SU-DHL-6 (cell line): ENCODE results near the gene MED27.
"Not testable (repeated sequence)": the region's sequence is repeated elsewhere in the genome, so short reads cannot be mapped to it uniquely, and the experiment has no call there.

Experiments used
- H2AFZ ChIP-seq: fragments of 200-600 bp; sonication (generic); 2 replicates; pipeline ENCODE4 v1.6.1; 2014; ENCODE audit warnings: low read depth, mild to moderate bottlenecking, moderate library complexity, mixed read lengths, antibody characterized with exemption, low read length; ENCODE audit not compliant: severe bottlenecking
- H3F3A ChIP-seq: fragments of 200-600 bp; shearing (Covaris generic); 2 replicates; pipeline ENCODE4 v1.6.0; 2016; ENCODE audit warnings: antibody characterized with exemption, mild to moderate bottlenecking; ENCODE audit not compliant: insufficient read depth
- H3K27ac ChIP-seq: fragments of 200-600 bp; sonication (generic); 2 replicates; pipeline ENCODE4 v1.5.1; 2016; ENCODE audit warnings: low read depth, mild to moderate bottlenecking, low read length, moderate library complexity, mixed read lengths
- H3K27me3 ChIP-seq: fragments of 200-600 bp; sonication (generic), shearing (Covaris generic); 2 replicates; pipeline ENCODE4 v1.6.0; 2014; ENCODE audit warnings: mild to moderate bottlenecking, low read length
- H3K36me3 ChIP-seq: fragments of 200-600 bp; sonication (generic); 2 replicates; pipeline ENCODE4 v1.6.1; 2014; ENCODE audit warnings: mild to moderate bottlenecking, low read length, mixed read lengths
- H3K4me2 ChIP-seq: fragments of 300-600, 200-600 bp; shearing (Covaris generic), sonication (generic); 2 replicates; pipeline ENCODE4 v1.6.0; 2014; ENCODE audit warnings: low read length, low read depth, mild to moderate bottlenecking; ENCODE audit not compliant: poor library complexity, severe bottlenecking
- H3K4me3 ChIP-seq: fragments of 200-600 bp; sonication (generic); 2 replicates; pipeline ENCODE4 v1.5.1; 2014; ENCODE audit warnings: antibody characterized with exemption, low read length, mild to moderate bottlenecking, mixed read lengths; ENCODE audit not compliant: insufficient read depth, poor library complexity, severe bottlenecking
- H3K79me2 ChIP-seq: fragments of 200-600 bp; sonication (generic); 2 replicates; pipeline ENCODE4 v1.6.1; 2014; ENCODE audit warnings: mild to moderate bottlenecking, low read length, moderate library complexity; ENCODE audit not compliant: insufficient read depth
- H3K9ac ChIP-seq: fragments of 200-600 bp; sonication (generic); 2 replicates; pipeline ENCODE4 v1.7.0; 2014; ENCODE audit warnings: mild to moderate bottlenecking, low read length
- H3K9me2 ChIP-seq: fragments of 200-600 bp; sonication (generic); replicated peaks from 2 replicates; pipeline ENCODE4 v1.6.1; 2014; ENCODE audit warnings: low read length; ENCODE audit not compliant: insufficient read depth
- H3K9me3 ChIP-seq: fragments of 200-600 bp; sonication (generic); 2 replicates; pipeline ENCODE4 v1.6.1; 2014; ENCODE audit warnings: low read length, mixed read lengths; ENCODE audit not compliant: insufficient read depth
- H4K20me1 ChIP-seq: fragments of 200-600 bp; sonication (generic); 2 replicates; pipeline ENCODE4 v1.6.1; 2014; ENCODE audit warnings: low read depth, mild to moderate bottlenecking, antibody characterized with exemption, low read length, moderate library complexity, mixed read lengths
- CTCF ChIP-seq: fragments of 200-600 bp; sonication (generic); IDR thresholded peaks from one replicate; pipeline ENCODE4 v1.5.1; 2017; ENCODE audit warnings: antibody characterized with exemption, mild to moderate bottlenecking, low read length, moderate library complexity; ENCODE audit not compliant: insufficient read depth, poor library complexity, severe bottlenecking
- EZH2phosphoT487 ChIP-seq: fragments of 200-600 bp; sonication (generic), shearing (Covaris generic); conservative IDR thresholded peaks from 2 replicates; pipeline ENCODE4 v1.6.1; 2018; ENCODE audit warnings: mild to moderate bottlenecking, antibody characterized with exemption, low read length, moderate library complexity, mixed read lengths

The MED27 gene

GRCh38 chr9:132011896-132012295 lies 67.8 kb downstream of the MED27 start:
- TF ChIP-seq EZH2phosphoT487 (no peak), CTCF (no peak)
- H3K27me3 ChIP-seq: no peaks in the 10 kb centered on the region
- H3K4me2 ChIP-seq: no peak overlapping the region
- H3K4me3 ChIP-seq: no peak overlapping the region
- no peaks in the 10 kb centered on the region for H3K79me2 ChIP-seq
- no peak overlapping the region for H3K27ac ChIP-seq
- no peaks in the 10 kb centered on the region for H3F3A ChIP-seq
- H4K20me1 ChIP-seq: peaks cover 12% of the 10 kb centered on the region; the same call in 1 of the 2 replicates
- no peaks in the 10 kb centered on the region for H3K9me3 ChIP-seq
- no peak overlapping the region for H3K9ac ChIP-seq
- no peak overlapping the region for H2AFZ ChIP-seq
- H3K9me2 ChIP-seq: no peaks in the 10 kb centered on the region
- no peaks in the 10 kb centered on the region for H3K36me3 ChIP-seq

- Histone ChIP-seq H3F3A (no peaks in the 10 kb centered on the region), H2AFZ (no peak overlapping the region), H3K9me3 (no peaks in the 10 kb centered on the region), H3K9ac (no peak overlapping the region), H4K20me1 (peaks cover 12% of the 10 kb centered on the region; the same call in 1 of the 2 replicates), H3K27me3 (no peaks in the 10 kb centered on the region), H3K36me3 (no peaks in the 10 kb centered on the region), H3K4me3 (no peak overlapping the region), H3K4me2 (no peak overlapping the region), H3K9me2 (no peaks in the 10 kb centered on the region), H3K27ac (no peak overlapping the region), H3K79me2 (no peaks in the 10 kb centered on the region)
- TF ChIP-seq EZH2phosphoT487: no peak
- TF ChIP-seq CTCF: no peak
Observed at GRCh38 chr9:132011309-132011708, 68.4 kb downstream of the MED27 start.

- H3K4me2 ChIP-seq, H3K27ac ChIP-seq, H3K9ac ChIP-seq, H3K9me2 ChIP-seq, H3K4me3 ChIP-seq, H3K79me2 ChIP-seq, H4K20me1 ChIP-seq, H3K36me3 ChIP-seq, H2AFZ ChIP-seq, H3K9me3 ChIP-seq, H3K27me3 ChIP-seq, H3F3A ChIP-seq: not testable (repeated sequence)
Observed at GRCh38 chr9:132010201-132010600, 69.5 kb downstream of the MED27 start.

GRCh38 chr9:132008855-132009812 lies 70.5 kb downstream of the MED27 start:
- Histone ChIP-seq H3K79me2 (no peaks in the 10 kb centered on the region), H3K27ac (no peak overlapping the region)

More at GRCh38 chr9:132008855-132009812, 70.5 kb downstream of the MED27 start:
- Histone ChIP-seq H3K4me3 (no peak overlapping the region), H3K36me3 (no peaks in the 10 kb centered on the region), H3F3A (no peaks in the 10 kb centered on the region), H3K9me2 (no peaks in the 10 kb centered on the region), H3K4me2 (no peak overlapping the region), H3K9ac (no peak overlapping the region), H4K20me1 (no peaks in the 10 kb centered on the region), H3K27me3 (no peaks in the 10 kb centered on the region), H3K9me3 (no peaks in the 10 kb centered on the region), H2AFZ (no peak overlapping the region)
- TF ChIP-seq CTCF (no peak), EZH2phosphoT487 (no peak)
